NT2/D1 (cell line): ENCODE data around the gene THAP8.

Source experiments
- YY1 ChIP-seq: IDR thresholded peaks from 2 replicates; pipeline ENCODE4 v1.6.1; 2011; ENCODE audit not compliant: insufficient read length, insufficient read depth
- ZNF274 ChIP-seq: IDR thresholded peaks from 2 replicates; pipeline ENCODE4 v1.6.1; 2011; ENCODE audit warnings: mild to moderate bottlenecking, low read depth, low read length

- no peak for TF ChIP-seq YY1
- TF ChIP-seq ZNF274: no peak
These were observed 28.8 kb upstream of the THAP8 start for GRCh38 chr19:36082916-36083315.
